GM19455 (cell line): ENCODE measurements around the gene NCOR1.
A peak's percentile ranks its signal among the peaks of the same experiment; 100 is the strongest.
"Not testable (repeated sequence)": the region's sequence is repeated elsewhere in the genome, so short reads cannot be mapped to it uniquely, and the experiment has no call there.

Experiments used
- ATAC-seq: cut with Tn5 transposase; IDR thresholded peaks from one replicate; pipeline ENCODE4 v1.9.1; 2021; ENCODE audit not compliant: unreplicated experiment

Gene NCOR1

DNA sequence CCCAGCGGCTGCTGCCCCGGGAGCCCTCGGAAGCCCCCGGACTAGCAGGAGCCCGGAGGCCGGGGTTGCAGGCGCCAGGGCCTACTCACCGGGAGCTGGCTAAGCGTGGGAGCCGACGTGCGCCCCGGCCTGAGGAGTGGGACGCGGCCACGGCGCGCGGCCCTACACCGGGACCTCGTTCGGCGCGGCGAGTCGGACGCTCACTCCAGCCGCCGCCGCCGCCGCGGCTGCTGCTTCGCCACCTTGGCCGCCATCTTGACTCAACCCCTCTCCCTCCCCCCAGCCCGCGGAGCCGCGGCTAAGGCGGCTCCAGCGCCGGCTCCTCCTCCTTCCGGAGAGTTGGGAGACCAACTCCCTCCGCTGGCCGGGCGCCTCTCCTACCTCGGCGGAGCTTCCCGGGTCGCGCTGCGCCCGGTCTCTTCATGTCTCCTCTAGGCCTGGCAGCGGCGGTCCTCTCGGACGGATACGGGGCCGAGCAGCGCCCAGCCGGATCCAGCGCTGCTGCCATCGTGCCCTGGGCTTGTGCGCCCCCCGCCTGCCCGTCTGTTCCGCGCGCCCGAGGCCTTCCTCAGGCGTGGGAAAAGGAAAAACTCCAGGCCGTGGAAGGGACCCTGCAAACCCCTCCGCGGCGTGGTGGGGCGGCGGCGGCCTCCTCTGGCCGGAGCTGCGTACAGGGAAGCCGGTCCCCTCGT, at the start of gene NCOR1:
TSS of gene NCOR1 (minus strand) at position 262 of the 692 bp plus-strand sequence. CDS start 20,965 bp downstream, outside the sequence.
- peak; percentile 70 for ATAC-seq

- no peak for ATAC-seq
Observed at GRCh38 chr17:16262201-16262600, 46.9 kb upstream of the NCOR1 start.

DNA sequence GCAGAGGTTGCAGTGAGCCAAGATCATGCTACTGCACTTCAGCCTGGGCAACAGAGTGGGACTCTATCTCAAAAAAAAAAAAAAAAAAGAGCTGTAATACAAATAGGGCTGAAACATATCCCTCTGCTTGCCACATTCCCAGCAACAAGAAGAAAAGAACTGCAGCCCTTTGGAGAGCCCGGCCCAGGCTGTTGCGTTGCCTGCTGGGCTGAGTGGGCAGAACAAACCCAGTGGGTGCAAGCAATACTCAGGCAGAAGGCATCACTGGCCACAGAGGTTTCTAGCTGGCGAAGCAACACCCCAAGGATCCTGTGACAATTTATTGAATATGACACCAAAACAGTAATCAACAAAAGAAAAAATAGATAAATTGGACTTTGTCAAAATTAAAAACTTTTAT, 45.7 kb upstream of the NCOR1 start:
- no peak for ATAC-seq

- ATAC-seq, result no peak
Observed at GRCh38 chr17:16259926-16260325, 44.6 kb upstream of the NCOR1 start.

DNA sequence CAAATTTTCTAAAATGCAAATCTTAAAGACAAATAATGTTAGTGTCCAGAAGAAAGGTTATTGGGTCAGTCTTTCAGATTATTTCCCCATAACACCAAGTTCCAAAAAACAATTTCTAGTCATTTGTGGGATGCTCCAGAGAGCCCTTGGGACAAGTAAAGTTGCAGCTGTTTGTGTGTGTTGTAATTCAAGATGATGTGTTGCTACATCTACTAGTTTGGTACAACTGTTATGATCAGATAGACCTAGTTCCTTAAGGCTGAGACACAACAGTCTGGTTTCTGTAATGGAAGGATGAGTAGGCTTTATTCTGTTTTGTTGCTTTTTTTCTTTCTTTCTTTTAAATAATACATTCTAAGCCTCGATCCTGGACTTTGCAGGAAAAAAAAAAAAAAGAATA, 43.6 kb upstream of the NCOR1 start:
- ATAC-seq, result no peak

- no peak for ATAC-seq
Observed at GRCh38 chr17:16255481-16255921, 40.2 kb upstream of the NCOR1 start.

- no peak for ATAC-seq
Observed at GRCh38 chr17:16254773-16255400, 39.6 kb upstream of the NCOR1 start.

GRCh38 chr17:16251556-16251955, 36.2 kb upstream of the NCOR1 start:
- ATAC-seq, result no peak

- no peak for ATAC-seq
Observed at GRCh38 chr17:16251043-16251442, 35.7 kb upstream of the NCOR1 start.

DNA sequence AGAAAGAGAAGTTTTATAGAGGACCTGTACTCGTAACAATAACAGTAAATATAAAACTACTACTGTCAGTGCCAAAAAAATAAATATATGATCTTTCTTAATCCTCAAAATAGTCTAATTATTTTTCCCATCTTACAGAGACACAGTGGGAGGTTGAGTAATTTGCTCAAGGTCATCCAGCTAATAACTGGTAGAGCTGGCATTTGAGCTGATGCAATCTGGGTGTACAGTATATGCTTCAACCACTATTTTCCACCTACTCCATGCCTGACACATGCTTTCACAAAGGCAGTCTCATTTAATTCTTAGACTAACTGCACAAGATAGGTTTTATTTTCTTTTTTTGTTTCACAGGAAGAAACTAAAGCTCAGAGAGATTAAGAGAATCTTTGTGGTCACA, 35.3 kb upstream of the NCOR1 start:
- ATAC-seq, result no peak

- no peak for ATAC-seq
Observed at GRCh38 chr17:16247586-16247984, 32.3 kb upstream of the NCOR1 start.

- ATAC-seq, result no peak
Observed at GRCh38 chr17:16243801-16244567, 28.6 kb upstream of the NCOR1 start.

- no peak for ATAC-seq
Observed at GRCh38 chr17:16243385-16243784, 28.1 kb upstream of the NCOR1 start.

DNA sequence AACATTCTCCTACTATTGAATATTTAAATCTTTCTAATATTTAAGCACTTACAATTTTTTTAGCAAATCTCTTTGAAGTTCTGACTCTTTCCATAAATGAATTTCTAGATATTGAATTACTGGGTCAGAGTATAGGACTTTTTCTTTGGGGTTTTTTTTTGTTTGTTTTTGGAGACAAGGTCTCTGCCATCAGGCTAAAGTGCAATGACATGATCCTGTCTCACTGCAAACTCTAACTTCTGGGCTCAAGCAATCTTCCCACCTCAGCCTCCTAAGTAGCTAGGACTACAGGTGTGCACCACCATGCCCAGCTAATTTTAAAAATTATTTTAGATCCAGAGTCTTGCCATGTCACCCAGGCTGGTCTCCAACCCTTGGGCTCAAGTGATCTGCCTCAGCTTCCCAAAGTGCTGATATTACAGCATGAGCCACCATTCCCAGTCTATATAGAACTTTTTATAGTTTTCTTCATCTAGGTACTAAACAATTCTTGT, 26.6 kb upstream of the NCOR1 start:
- ATAC-seq, result no peak

GRCh38 chr17:16239931-16240330, 24.6 kb upstream of the NCOR1 start:
- no peak for ATAC-seq

GRCh38 chr17:16232391-16232790, 17.1 kb upstream of the NCOR1 start:
- ATAC-seq, result no peak

DNA sequence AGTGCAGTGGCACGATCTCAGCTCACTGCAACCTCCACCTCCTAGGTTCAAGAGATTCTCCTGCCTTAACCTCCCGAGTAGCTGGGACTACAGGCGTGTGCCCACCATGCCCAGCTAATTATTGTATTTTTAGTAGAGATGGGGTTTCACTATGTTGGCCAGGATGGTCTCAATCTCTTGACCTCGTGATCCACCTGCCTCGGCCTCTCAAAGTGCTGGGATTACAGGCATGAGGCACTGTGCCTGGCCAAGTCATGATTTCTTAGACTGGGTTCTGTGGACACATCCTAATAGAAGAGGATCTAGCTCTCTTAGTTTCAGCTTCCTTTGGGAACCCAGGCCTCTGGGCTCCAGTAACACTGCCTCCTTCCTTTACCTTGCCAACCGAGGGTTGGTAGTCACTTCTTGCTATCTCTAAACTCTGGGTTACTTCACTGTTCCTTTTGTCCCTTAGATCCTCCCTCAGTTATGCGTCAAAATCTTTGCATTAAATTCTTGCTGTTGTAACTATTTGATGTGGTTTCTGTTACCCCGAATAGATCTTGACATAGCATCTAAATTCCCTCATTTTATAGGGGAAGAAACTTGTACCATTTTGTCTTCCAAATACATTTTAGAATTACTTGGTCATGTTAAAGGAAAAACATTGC, 14.7 kb upstream of the NCOR1 start:
- ATAC-seq, result not testable (repeated sequence)

GRCh38 chr17:16222406-16222805, 7.1 kb upstream of the NCOR1 start:
- ATAC-seq, result no peak

DNA sequence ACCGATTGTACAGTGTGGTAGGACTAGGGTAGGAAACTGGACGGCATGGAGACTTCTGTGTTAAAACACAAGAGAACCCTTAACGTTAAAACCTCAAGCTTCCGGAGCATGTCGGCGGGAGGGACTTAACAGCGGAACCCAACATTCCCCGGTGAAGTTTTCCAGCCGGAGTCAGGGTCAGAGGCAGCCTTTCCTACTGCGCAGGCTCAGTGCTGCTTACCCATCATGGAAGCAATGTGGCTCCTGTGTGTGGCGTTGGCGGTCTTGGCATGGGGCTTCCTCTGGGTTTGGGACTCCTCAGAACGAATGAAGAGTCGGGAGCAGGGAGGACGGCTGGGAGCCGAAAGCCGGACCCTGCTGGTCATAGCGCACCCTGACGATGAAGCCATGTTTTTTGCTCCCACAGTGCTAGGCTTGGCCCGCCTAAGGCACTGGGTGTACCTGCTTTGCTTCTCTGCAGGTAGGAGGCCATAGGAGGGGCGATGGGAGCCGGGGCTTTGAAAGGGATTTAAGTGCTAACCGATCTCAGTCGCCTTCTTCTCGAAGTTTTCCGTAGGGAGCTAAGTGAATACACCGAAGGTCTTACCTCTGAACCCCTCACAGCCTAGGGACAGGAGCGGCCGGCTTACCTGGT, 1.8 kb upstream of the NCOR1 start, which contains the start of gene PIGL:
TSS of gene PIGL (plus strand) at position 209 of the 634 bp plus-strand sequence. CDS start at position 226, 17 bp downstream.
- ATAC-seq, result peak; percentile 37

DNA sequence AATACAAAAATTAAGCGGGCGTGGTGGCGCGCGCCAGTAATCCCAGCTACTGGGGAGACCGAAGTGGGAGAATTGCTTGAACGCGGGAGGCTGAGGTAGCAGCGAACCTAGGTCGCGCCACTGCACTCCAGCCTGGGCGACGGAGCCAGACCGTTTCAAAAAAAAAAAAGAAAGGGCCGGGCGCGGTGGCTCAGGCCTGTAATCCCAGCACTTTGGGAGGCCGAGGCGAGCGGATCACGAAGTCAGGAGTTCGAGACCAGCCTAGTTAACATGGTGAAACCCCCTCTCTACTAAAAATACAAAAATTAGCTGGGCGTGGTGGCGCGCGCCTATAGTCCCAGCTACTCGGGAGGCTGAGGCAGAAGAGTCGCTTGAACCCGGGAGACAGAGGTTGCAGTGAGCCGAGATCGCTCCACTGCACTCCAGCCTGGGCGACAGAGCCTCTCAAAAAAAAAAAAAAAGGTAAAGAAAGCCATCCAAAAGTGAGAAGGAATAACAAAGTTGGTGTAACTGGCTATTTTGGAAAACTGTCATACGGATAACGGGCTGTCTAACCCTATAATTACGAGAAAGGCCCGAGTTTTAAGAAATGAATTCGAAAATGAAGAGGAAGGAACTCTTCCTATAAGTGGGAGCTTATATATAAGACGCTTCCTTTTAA, 1.1 kb upstream of the NCOR1 start:
- not testable (repeated sequence) for ATAC-seq
